Panc1 (cell line): ENCODE measurements around the gene GGA1. TPM values are rescaled to one million over a fixed set of nuclear protein-coding genes. Genes with fewer than 3 reads are reported as not detected.

ENCODE experiments used
- ATAC-seq: fragments of 200-7000 bp; cut with Tn5 transposase; 2 replicates; pipeline ENCODE4 v1.9.1; 2020; ENCODE audit warnings: mild to moderate bottlenecking, moderate library complexity
- BruUV-seq: library from RNA; stranded (reverse); fragments of 400-500 nt; replicated peaks from 2 replicates; lab custom pipeline; 2021; lab: Mats Ljungman, UMichigan
- CTCF ChIA-PET: fragments of 300-600 bp; sonication (Branson Sonifier 250); formaldehyde crosslinking; loops from one replicate; lab custom pipeline; 2022; ENCODE audit warnings: antibody characterized with exemption; lab: Charles Lee
- POLR2A ChIA-PET: fragments of 300-600 bp; sonication (Branson Sonifier 250); formaldehyde crosslinking; loops from one replicate; lab custom pipeline; 2022; ENCODE audit warnings: antibody characterized with exemption; lab: Charles Lee
- DNase-seq: peaks from one replicate; pipeline ENCODE4 v3.0.0-alpha.2; 2010; ENCODE audit warnings: low read depth, low spot score
- H3K27ac ChIP-seq: 2 replicates; pipeline ENCODE4 v1.5.1; 2011; ENCODE audit warnings: mild to moderate bottlenecking, low read length, inconsistent platforms
- H3K27me3 ChIP-seq: fragments of 200-500 bp; sonication (Bioruptor generic); 2 replicates; pipeline ENCODE4 v1.6.0; 2014; ENCODE audit warnings: low read length, inconsistent platforms; ENCODE audit not compliant: control insufficient read depth, insufficient read depth
- H3K36me3 ChIP-seq: fragments of 200-500 bp; sonication (Bioruptor generic); 2 replicates; pipeline ENCODE4 v1.5.1; 2014; ENCODE audit warnings: inconsistent platforms, mild to moderate bottlenecking, low read length, moderate library complexity; ENCODE audit not compliant: control insufficient read depth, insufficient read depth
- H3K4me1 ChIP-seq: 2 replicates; pipeline ENCODE4 v1.5.1; 2011; ENCODE audit warnings: inconsistent platforms, mild to moderate bottlenecking, low read length, moderate library complexity; ENCODE audit not compliant: control insufficient read depth, insufficient read depth
- H3K4me3 ChIP-seq, 2 experiments: 2 replicates each; pipeline ENCODE4 v1.5.1; 2011 to 2012; ENCODE audit warnings: low read depth in 2 of 2, low read length in 2 of 2, mild to moderate bottlenecking in 2 of 2, inconsistent platforms in 1 of 2, moderate library complexity in 1 of 2
- H3K9me3 ChIP-seq: fragments of 200-500 bp; sonication (Bioruptor generic); 2 replicates; pipeline ENCODE4 v1.5.1; 2014; ENCODE audit warnings: low read depth, mild to moderate bottlenecking, inconsistent platforms, low read length, moderate library complexity; ENCODE audit not compliant: control insufficient read depth, insufficient read depth
- CTCF ChIP-seq: fragments of 450-650 bp; IDR thresholded peaks from 2 replicates; pipeline ENCODE4 v1.5.1; 2017; ENCODE audit warnings: mild to moderate bottlenecking
- POLR2AphosphoS5 ChIP-seq: IDR thresholded peaks from 2 replicates; pipeline ENCODE4 v1.6.1; 2012; ENCODE audit warnings: mild to moderate bottlenecking, low read depth, low read length, moderate library complexity
- REST ChIP-seq, 2 experiments: IDR thresholded peaks; 2 replicates each; pipeline ENCODE4 v1.6.1; 2011 to 2012; ENCODE audit warnings: low read depth in 2 of 2, control low read depth in 1 of 2, low read length in 1 of 2, mild to moderate bottlenecking in 1 of 2, moderate library complexity in 1 of 2; ENCODE audit not compliant: insufficient read depth in 1 of 2
- SIN3A ChIP-seq: IDR thresholded peaks from 2 replicates; pipeline ENCODE4 v1.6.1; 2012; ENCODE audit warnings: low read depth, mild to moderate bottlenecking, low read length, moderate library complexity, borderline replicate concordance; ENCODE audit not compliant: insufficient read depth
- TCF7L2 ChIP-seq: IDR thresholded peaks from 2 replicates; pipeline ENCODE4 v1.6.1; 2011; ENCODE audit warnings: mild to moderate bottlenecking, low read depth, low read length, inconsistent platforms
- in situ Hi-C: cut with HindIII; loops from 2 replicates; pipeline ENCODE4 v1.10.0; 2016; ENCODE audit warnings: low sequenced_read_pairs, low pct_unique_long_range_greater_than_20kb
- intact Hi-C: fragments of 100-400 bp; cut with micrococcal nuclease; formaldehyde crosslinking; loops from one replicate; pipeline ENCODE4 v1.10.0; 2022; ENCODE audit not compliant: unreplicated experiment
- total RNA-seq: library from RNA; stranded (reverse); gene quantifications from one replicate; pipeline ENCODE4 v1.2.1, GENCODE V29; 2021; ENCODE audit not compliant: unreplicated experiment

GGA1 gene
- total RNA-seq, 1 experiment from 2014 or later: 45.4 TPM

GRCh38 chr22:37640591-37641560 is 32.2 kb downstream of the GGA1 start:
- peak overlapping the region; percentile 10 to 39; a peak in 2 of 4 replicates for H3K4me3 ChIP-seq
- CTCF ChIA-PET: no interaction called here
- no peak for ATAC-seq
- intact Hi-C loops: no loop called here
- no peaks in the 10 kb centered on the region for H3K36me3 ChIP-seq
- in situ Hi-C loops: no loop called here
- H3K27ac ChIP-seq: no peak overlapping the region
- DNase-seq: no peak
- H3K4me1 ChIP-seq: peaks cover 6% of the 10 kb centered on the region; the same call in 1 of the 2 replicates
- POLR2A ChIA-PET: no interaction called here
- TF ChIP-seq SIN3A (no peak), CTCF (no peak), TCF7L2 (no peak), POLR2AphosphoS5 (no peak), REST (IDR thresholded peaks at IDR 0.05; ENCODE audit: insufficient read depth in 1 of 2, low read depth in 2 of 2, low read length in 1 of 2) (no peak)
- no peaks in the 10 kb centered on the region for H3K9me3 ChIP-seq
- no peaks in the 10 kb centered on the region for H3K27me3 ChIP-seq
- BruUV-seq: no TSS peak

- ChIA-PET POLR2A (no interaction called here), CTCF (no interaction called here)
- TF ChIP-seq CTCF: no peak
- TF ChIP-seq REST (IDR thresholded peaks at IDR 0.05; ENCODE audit: insufficient read depth in 1 of 2, low read depth in 2 of 2, low read length in 1 of 2): no peak
- intact Hi-C loops: no loop called here
- DNase-seq (no peak), ATAC-seq (no peak)
- H3K27ac ChIP-seq: no peak overlapping the region
- in situ Hi-C loops: no loop called here
- H3K36me3 ChIP-seq: no peaks in the 10 kb centered on the region
- peaks cover 6% of the 10 kb centered on the region; the same call in 1 of the 2 replicates for H3K4me1 ChIP-seq
- H3K9me3 ChIP-seq: no peaks in the 10 kb centered on the region
- no peaks in the 10 kb centered on the region for H3K27me3 ChIP-seq
- H3K4me3 ChIP-seq: no peak overlapping the region
- BruUV-seq: no TSS peak
These were observed 32.9 kb downstream of the GGA1 start for GRCh38 chr22:37641561-37641949.
